Uterus (tissue), 2 donors: ENCODE results near the gene CNNM2.

Experiments
- POLR2A ChIP-seq, 2 donors: fragments of 450-650 bp; IDR thresholded peaks; one replicate each; pipeline ENCODE4 v1.6.1; 2016; ENCODE audit warnings: antibody characterized with exemption in 2 of 2, mild to moderate bottlenecking in 1 of 2, moderate library complexity in 1 of 2
- TF ChIP-seq, protein P1 (sequence below), 4 experiments: fragments of 200-600 bp in 2 of 4; fragments of 450-650 bp in 2 of 4; sonication (generic) in 2 of 4; IDR thresholded peaks; one replicate each; pipeline ENCODE4 v1.5.1; 2016 to 2019; ENCODE audit warnings: antibody characterized with exemption in 4 of 4, mild to moderate bottlenecking in 2 of 4, moderate library complexity in 1 of 4

DNA sequence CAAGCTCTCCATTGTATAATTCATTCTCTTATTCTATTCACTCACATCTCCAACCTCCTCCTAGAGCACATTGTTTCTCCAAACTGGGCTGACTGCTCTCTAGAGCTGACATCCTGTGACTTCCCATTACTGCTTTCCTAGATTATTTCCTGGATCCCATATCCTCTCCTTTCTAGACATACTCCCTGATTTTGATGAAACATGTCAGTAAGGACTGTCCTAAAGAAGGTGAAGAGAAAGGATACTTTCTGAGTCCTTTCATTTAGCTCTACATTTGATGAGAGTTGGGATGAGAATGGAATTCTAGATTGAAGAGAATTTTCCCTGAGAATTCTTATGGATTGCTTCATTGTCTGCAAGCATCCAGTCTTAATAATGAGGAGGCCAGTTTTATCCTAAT lies 78.8 kb downstream of the CNNM2 start:
- TF ChIP-seq, protein P1, sequence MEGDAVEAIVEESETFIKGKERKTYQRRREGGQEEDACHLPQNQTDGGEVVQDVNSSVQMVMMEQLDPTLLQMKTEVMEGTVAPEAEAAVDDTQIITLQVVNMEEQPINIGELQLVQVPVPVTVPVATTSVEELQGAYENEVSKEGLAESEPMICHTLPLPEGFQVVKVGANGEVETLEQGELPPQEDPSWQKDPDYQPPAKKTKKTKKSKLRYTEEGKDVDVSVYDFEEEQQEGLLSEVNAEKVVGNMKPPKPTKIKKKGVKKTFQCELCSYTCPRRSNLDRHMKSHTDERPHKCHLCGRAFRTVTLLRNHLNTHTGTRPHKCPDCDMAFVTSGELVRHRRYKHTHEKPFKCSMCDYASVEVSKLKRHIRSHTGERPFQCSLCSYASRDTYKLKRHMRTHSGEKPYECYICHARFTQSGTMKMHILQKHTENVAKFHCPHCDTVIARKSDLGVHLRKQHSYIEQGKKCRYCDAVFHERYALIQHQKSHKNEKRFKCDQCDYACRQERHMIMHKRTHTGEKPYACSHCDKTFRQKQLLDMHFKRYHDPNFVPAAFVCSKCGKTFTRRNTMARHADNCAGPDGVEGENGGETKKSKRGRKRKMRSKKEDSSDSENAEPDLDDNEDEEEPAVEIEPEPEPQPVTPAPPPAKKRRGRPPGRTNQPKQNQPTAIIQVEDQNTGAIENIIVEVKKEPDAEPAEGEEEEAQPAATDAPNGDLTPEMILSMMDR (IDR thresholded peaks at IDR 0.05) = no peak
- TF ChIP-seq POLR2A (IDR thresholded peaks at IDR 0.05) = no peak
